ENCODE data around the gene PKN3. TPM values are rescaled to one million over a fixed set of nuclear protein-coding genes. Genes with fewer than 3 reads are reported as not detected.

The PKN3 gene
- total RNA-seq, 1 donor from 2014 or later: 3.1 TPM

DNA sequence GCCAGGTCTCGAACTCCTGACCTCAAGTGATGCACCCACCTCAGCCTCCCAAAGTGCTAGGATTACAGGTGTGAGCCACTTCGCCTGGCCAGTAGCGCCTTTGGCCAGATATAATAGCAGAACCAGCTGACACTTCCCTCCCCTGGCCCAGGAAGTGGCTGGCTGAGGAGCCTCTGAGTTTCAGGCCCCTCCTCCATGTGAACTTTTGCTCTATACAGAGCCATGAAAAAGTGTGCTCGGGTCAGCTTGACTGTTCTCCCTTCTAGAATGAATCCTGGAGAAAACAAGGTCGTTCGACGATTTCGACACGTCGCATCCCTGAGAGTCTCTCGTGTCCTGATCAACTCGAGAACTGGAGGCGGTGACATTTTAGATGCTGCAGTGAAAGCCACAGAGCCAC is 30.3 kb downstream of the PKN3 start:
- H3K27me3 Mint-ChIP-seq (ENCODE audit: low read depth, unreplicated experiment): no peaks in the 10 kb centered on the region
- DNase-seq (ENCODE audit: low read depth) (no peak), FAIRE-seq (no peak)
- Histone ChIP-seq H3K27ac (ENCODE audit: low read depth, low read length) (no peak overlapping the region), H3K36me3 (ENCODE audit: insufficient read depth, low read length) (no peaks in the 10 kb centered on the region), H3K9ac (ENCODE audit: low read length) (no peak overlapping the region), H3K79me2 (ENCODE audit: insufficient read depth, low read length) (no peaks in the 10 kb centered on the region), H3K4me2 (ENCODE audit: low read length) (no peak overlapping the region), H3K9me3 (ENCODE audit: insufficient read depth, low read depth, low read length) (no peaks in the 10 kb centered on the region), H4K20me1 (ENCODE audit: insufficient read depth, low read length) (no peaks in the 10 kb centered on the region), H3K4me1 (ENCODE audit: insufficient read depth, low read length) (no peaks in the 10 kb centered on the region), H3K4me3 (ENCODE audit: insufficient read depth, low read depth, low read length) (no peak overlapping the region), H3K27me3 (ENCODE audit: insufficient read depth, low read length) (no peaks in the 10 kb centered on the region), H2AFZ (ENCODE audit: low read depth, low read length) (no peak overlapping the region)
- no peak overlapping the region for H3K4me3 Mint-ChIP-seq (ENCODE audit: unreplicated experiment)
- TF ChIP-seq EZH2 (IDR thresholded peaks at IDR 0.05; ENCODE audit: insufficient read depth, low read length) (no peak), CTCF (IDR thresholded peaks at IDR 0.05; ENCODE audit: insufficient read depth, low read depth, low read length) (no peak)
- no peak overlapping the region for H3K27ac Mint-ChIP-seq (ENCODE audit: unreplicated experiment)
- no peaks in the 10 kb centered on the region for H3K4me1 Mint-ChIP-seq (ENCODE audit: low read depth, unreplicated experiment)
- peaks cover 8% of the 10 kb centered on the region for H3K36me3 Mint-ChIP-seq (ENCODE audit: low read depth, unreplicated experiment)
- no peaks in the 10 kb centered on the region for H3K9me3 Mint-ChIP-seq (ENCODE audit: unreplicated experiment)

- Mint-ChIP-seq H3K27me3 (ENCODE audit: low read depth, unreplicated experiment) (no peaks in the 10 kb centered on the region), H3K4me3 (ENCODE audit: unreplicated experiment) (no peak overlapping the region), H3K9me3 (ENCODE audit: unreplicated experiment) (no peaks in the 10 kb centered on the region), H3K27ac (ENCODE audit: unreplicated experiment) (no peak overlapping the region), H3K4me1 (ENCODE audit: low read depth, unreplicated experiment) (no peaks in the 10 kb centered on the region), H3K36me3 (ENCODE audit: low read depth, unreplicated experiment) (peaks cover 8% of the 10 kb centered on the region)
- Histone ChIP-seq H3K27me3 (ENCODE audit: insufficient read depth, low read length) (no peaks in the 10 kb centered on the region), H3K79me2 (ENCODE audit: insufficient read depth, low read length) (no peaks in the 10 kb centered on the region), H3K4me2 (ENCODE audit: low read length) (peak overlapping the region; percentile 65), H4K20me1 (ENCODE audit: insufficient read depth, low read length) (no peaks in the 10 kb centered on the region), H3K27ac (ENCODE audit: low read depth, low read length) (peak overlapping the region; percentile 36), H2AFZ (ENCODE audit: low read depth, low read length) (peak overlapping the region; percentile 86), H3K9ac (ENCODE audit: low read length) (peak overlapping the region; percentile 42), H3K4me1 (ENCODE audit: insufficient read depth, low read length) (no peaks in the 10 kb centered on the region), H3K36me3 (ENCODE audit: insufficient read depth, low read length) (no peaks in the 10 kb centered on the region), H3K4me3 (ENCODE audit: insufficient read depth, low read depth, low read length) (no peak overlapping the region), H3K9me3 (ENCODE audit: insufficient read depth, low read depth, low read length) (no peaks in the 10 kb centered on the region)
- FAIRE-seq (peak; percentile 52), DNase-seq (ENCODE audit: low read depth) (peak; percentile 71)
- TF ChIP-seq EZH2 (IDR thresholded peaks at IDR 0.05; ENCODE audit: insufficient read depth, low read length) (no peak), CTCF (IDR thresholded peaks at IDR 0.05; ENCODE audit: insufficient read depth, low read depth, low read length) (peak; percentile 69)
Observed at GRCh38 chr9:128733256-128733655, 31.0 kb downstream of the PKN3 start.

DNA sequence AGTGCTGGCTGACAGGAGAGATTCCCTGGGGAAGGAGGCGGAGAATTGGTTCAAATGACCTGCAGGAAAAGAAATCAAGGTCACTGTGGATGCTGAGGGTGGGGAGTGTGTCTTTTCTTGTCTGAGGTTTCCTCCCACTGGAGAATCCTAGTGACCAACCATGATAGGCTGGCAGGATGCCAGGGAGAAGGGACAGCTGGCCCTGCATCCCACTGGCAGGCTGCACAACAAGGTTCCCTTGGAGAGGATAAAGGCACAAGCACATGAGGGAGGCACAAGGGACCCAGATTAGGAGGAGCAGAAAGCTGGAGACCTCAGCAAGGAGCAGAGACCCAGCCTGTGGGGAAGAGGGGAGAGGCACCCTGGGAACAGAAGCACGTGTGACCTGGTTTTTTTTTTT is 33.1 kb downstream of the PKN3 start:
- FAIRE-seq (no peak), DNase-seq (ENCODE audit: low read depth) (no peak)
- H3K4me3 Mint-ChIP-seq (ENCODE audit: unreplicated experiment): no peak overlapping the region
- no peaks in the 10 kb centered on the region for H3K79me2 ChIP-seq (ENCODE audit: insufficient read depth, low read length)
- no peaks in the 10 kb centered on the region for H3K27me3 Mint-ChIP-seq (ENCODE audit: low read depth, unreplicated experiment)
- H3K9me3 Mint-ChIP-seq (ENCODE audit: unreplicated experiment): no peaks in the 10 kb centered on the region
- H3K27ac Mint-ChIP-seq (ENCODE audit: unreplicated experiment): no peak overlapping the region
- H3K9ac ChIP-seq (ENCODE audit: low read length): no peak overlapping the region
- H3K27me3 ChIP-seq (ENCODE audit: insufficient read depth, low read length): no peaks in the 10 kb centered on the region
- H3K4me1 Mint-ChIP-seq (ENCODE audit: low read depth, unreplicated experiment): no peaks in the 10 kb centered on the region
- peaks cover 7% of the 10 kb centered on the region for H3K36me3 Mint-ChIP-seq (ENCODE audit: low read depth, unreplicated experiment)
- H2AFZ ChIP-seq (ENCODE audit: low read depth, low read length): no peak overlapping the region
- H3K4me2 ChIP-seq (ENCODE audit: low read length): no peak overlapping the region
- no peaks in the 10 kb centered on the region for H3K36me3 ChIP-seq (ENCODE audit: insufficient read depth, low read length)
- H3K4me1 ChIP-seq (ENCODE audit: insufficient read depth, low read length): no peaks in the 10 kb centered on the region
- no peaks in the 10 kb centered on the region for H3K9me3 ChIP-seq (ENCODE audit: insufficient read depth, low read depth, low read length)
- TF ChIP-seq CTCF (IDR thresholded peaks at IDR 0.05; ENCODE audit: insufficient read depth, low read depth, low read length) (no peak), EZH2 (IDR thresholded peaks at IDR 0.05; ENCODE audit: insufficient read depth, low read length) (no peak)
- no peak overlapping the region for H3K4me3 ChIP-seq (ENCODE audit: insufficient read depth, low read depth, low read length)
- no peaks in the 10 kb centered on the region for H4K20me1 ChIP-seq (ENCODE audit: insufficient read depth, low read length)
- no peak overlapping the region for H3K27ac ChIP-seq (ENCODE audit: low read depth, low read length)
